ENCODE data around the gene LIAS. TPM values are rescaled to one million over a fixed set of nuclear protein-coding genes. Genes with fewer than 3 reads are reported as not detected.
"Not testable (repeated sequence)": the region's sequence is repeated elsewhere in the genome, so short reads cannot be mapped to it uniquely, and the experiment has no call there.

The LIAS gene
- 4.2 and 4.4 TPM in 2 replicates for total RNA-seq

GRCh38 chr4:39458505-39459300 is at the start of gene LIAS, which contains the start of gene RPL9:
Gene LIAS (plus strand): TSS chr4:39459056. CDS start chr4:39459118, 62 bp downstream.
Gene RPL9 (minus strand): TSS chr4:39458922. CDS start chr4:39458439, 483 bp downstream.
- peak; percentile 99 to 100 for DNase-seq (ENCODE audit: low read depth in 2 of 2)

GRCh38 chr4:39410415-39410814 is 48.4 kb upstream of the LIAS start:
- peak in 1 of 2 donors; percentile 8 for DNase-seq (ENCODE audit: low read depth in 2 of 2)

- not testable (repeated sequence) for DNase-seq (ENCODE audit: low read depth in 2 of 2)
Measured at GRCh38 chr4:39411561-39411960, 47.3 kb upstream of the LIAS start.

- no peak for DNase-seq (ENCODE audit: low read depth in 2 of 2)
Measured at GRCh38 chr4:39415678-39416283, 43.1 kb upstream of the LIAS start.

GRCh38 chr4:39422247-39422646 is 36.6 kb upstream of the LIAS start:
- no peak for DNase-seq (ENCODE audit: low read depth in 2 of 2)

- DNase-seq (ENCODE audit: low read depth in 2 of 2), result not testable (repeated sequence)
Measured at GRCh38 chr4:39425297-39425696, 33.6 kb upstream of the LIAS start.

- no peak for DNase-seq (ENCODE audit: low read depth in 2 of 2)
Measured at GRCh38 chr4:39426728-39427127, 32.1 kb upstream of the LIAS start.

GRCh38 chr4:39427520-39428114 is 31.2 kb upstream of the LIAS start:
- DNase-seq (ENCODE audit: low read depth in 2 of 2), result no peak

- DNase-seq (ENCODE audit: low read depth in 2 of 2), result no peak
Measured at GRCh38 chr4:39429476-39430334, 29.2 kb upstream of the LIAS start.

- DNase-seq (ENCODE audit: low read depth in 2 of 2), result no peak
Measured at GRCh38 chr4:39433878-39434492, 24.9 kb upstream of the LIAS start.

GRCh38 chr4:39435659-39436563 is 22.9 kb upstream of the LIAS start:
- peak in 1 of 2 donors; percentile 5 for DNase-seq (ENCODE audit: low read depth in 2 of 2)

- no peak for DNase-seq (ENCODE audit: low read depth in 2 of 2)
Measured at GRCh38 chr4:39441593-39441992, 17.3 kb upstream of the LIAS start.

GRCh38 chr4:39442998-39443397 is 15.9 kb upstream of the LIAS start:
- DNase-seq (ENCODE audit: low read depth in 2 of 2), result no peak

- no peak for DNase-seq (ENCODE audit: low read depth in 2 of 2)
Measured at GRCh38 chr4:39446483-39446841, 12.4 kb upstream of the LIAS start.

- peak; percentile 30 to 77 for DNase-seq (ENCODE audit: low read depth in 2 of 2)
Measured at GRCh38 chr4:39446842-39447573, 11.8 kb upstream of the LIAS start.

- DNase-seq (ENCODE audit: low read depth in 2 of 2), result no peak
Measured at GRCh38 chr4:39450618-39451017, 8.2 kb upstream of the LIAS start.

GRCh38 chr4:39451423-39452023 is 7.3 kb upstream of the LIAS start:
- DNase-seq (ENCODE audit: low read depth in 2 of 2), result no peak

GRCh38 chr4:39452153-39452859 is 6.5 kb upstream of the LIAS start:
- DNase-seq (ENCODE audit: low read depth in 2 of 2), result no peak

Measured in dermis microvascular lymphatic vessel endothelial cell (primary cell).